ENCODE data around the gene FUS. TPM values are rescaled to one million over a fixed set of nuclear protein-coding genes. Genes with fewer than 3 reads are reported as not detected.

The FUS gene
- total and polyA plus RNA-seq, 9 of the 15 experiments (the other 6 are each of a cell fraction or from before 2014, with no cell fraction given), result 43.9 to 575 (median 87.2) TPM

- TF ChIP-seq, protein P1, sequence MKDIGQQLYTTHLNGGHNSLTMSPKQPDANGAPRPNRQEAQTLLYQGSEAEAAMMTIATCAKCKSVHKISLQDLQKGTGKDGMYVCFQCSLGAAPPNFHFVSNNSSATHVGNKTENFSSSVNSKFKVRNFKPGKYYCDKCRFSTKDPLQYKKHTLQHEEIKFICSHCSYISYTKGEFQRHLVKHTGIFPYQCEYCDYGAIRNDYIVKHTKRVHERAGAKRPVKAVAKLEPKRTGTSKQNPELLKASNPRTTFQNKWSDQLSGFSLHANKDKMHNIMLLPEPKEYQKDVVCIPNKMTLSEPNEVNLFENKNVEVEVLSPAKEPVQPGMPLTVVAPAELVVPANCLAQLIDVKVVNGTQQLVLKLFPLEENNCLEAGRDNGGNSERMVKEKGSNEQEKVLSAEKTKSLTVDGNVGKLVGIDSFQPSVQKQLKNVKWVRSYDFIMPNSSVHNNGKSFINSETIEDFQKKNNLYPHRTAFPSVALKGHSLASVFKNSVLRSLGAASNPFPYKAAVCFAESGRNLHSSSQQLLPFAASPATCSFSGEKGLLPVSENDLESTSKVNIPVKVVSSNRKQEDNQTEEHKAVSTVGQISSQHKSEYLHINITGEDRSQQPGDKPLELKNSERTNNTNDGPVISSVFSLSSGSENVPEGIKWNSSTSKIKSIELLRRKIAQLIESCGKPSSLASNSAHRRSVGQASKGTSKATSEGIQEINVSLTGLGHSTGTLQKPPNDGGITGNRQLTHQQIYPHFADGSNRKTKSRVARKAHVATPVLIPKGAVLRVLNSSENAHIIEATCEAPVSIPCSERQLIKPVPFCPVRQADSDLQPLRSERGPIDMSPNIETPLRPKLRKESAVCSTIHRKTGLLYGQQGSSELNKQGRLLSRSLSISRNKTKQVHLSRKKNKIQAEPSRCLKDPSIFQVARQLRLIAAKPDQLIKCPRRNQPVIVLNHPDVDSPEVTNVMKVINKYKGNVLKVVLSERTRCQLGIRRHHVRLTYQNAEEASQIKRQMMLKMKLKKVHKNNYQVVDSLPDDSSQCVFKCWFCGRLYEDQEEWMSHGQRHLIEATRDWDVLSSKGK (CRISPR knock-in tag; IDR thresholded peaks at IDR 0.05), result no peak
- TF ChIP-seq BMI1 (IDR thresholded peaks at IDR 0.05; ENCODE audit: low read length), result no peak
- TF ChIP-seq ZSCAN32 (CRISPR knock-in tag; IDR thresholded peaks at IDR 0.05), result no peak
- TF ChIP-seq, protein P2, sequence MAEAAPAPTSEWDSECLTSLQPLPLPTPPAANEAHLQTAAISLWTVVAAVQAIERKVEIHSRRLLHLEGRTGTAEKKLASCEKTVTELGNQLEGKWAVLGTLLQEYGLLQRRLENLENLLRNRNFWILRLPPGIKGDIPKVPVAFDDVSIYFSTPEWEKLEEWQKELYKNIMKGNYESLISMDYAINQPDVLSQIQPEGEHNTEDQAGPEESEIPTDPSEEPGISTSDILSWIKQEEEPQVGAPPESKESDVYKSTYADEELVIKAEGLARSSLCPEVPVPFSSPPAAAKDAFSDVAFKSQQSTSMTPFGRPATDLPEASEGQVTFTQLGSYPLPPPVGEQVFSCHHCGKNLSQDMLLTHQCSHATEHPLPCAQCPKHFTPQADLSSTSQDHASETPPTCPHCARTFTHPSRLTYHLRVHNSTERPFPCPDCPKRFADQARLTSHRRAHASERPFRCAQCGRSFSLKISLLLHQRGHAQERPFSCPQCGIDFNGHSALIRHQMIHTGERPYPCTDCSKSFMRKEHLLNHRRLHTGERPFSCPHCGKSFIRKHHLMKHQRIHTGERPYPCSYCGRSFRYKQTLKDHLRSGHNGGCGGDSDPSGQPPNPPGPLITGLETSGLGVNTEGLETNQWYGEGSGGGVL (CRISPR knock-in tag; IDR thresholded peaks at IDR 0.05), result no peak
- no peak for TF ChIP-seq MCM7 (IDR thresholded peaks at IDR 0.05)
- TF ChIP-seq COPS2 (conservative IDR thresholded peaks at IDR 0.05), result no peak
- no peak for TF ChIP-seq ILF3 (IDR thresholded peaks at IDR 0.05; ENCODE audit: borderline replicate concordance)
- TF ChIP-seq EZH2 (IDR thresholded peaks at IDR 0.05; ENCODE audit: borderline replicate concordance, low read depth, low read length), result no peak
- TF ChIP-seq ZFX (CRISPR knock-in tag; IDR thresholded peaks at IDR 0.05), result peak; percentile 36
- TF ChIP-seq POLR3A (IDR thresholded peaks at IDR 0.05; ENCODE audit: borderline replicate concordance, extremely low read depth, insufficient read depth, insufficient read length), result no peak
- TF ChIP-seq CCNT2 (IDR thresholded peaks at IDR 0.05; ENCODE audit: borderline replicate concordance, extremely low read depth, insufficient read length, low read depth, low read length), result peak; percentile 79
- TF ChIP-seq, protein P3, sequence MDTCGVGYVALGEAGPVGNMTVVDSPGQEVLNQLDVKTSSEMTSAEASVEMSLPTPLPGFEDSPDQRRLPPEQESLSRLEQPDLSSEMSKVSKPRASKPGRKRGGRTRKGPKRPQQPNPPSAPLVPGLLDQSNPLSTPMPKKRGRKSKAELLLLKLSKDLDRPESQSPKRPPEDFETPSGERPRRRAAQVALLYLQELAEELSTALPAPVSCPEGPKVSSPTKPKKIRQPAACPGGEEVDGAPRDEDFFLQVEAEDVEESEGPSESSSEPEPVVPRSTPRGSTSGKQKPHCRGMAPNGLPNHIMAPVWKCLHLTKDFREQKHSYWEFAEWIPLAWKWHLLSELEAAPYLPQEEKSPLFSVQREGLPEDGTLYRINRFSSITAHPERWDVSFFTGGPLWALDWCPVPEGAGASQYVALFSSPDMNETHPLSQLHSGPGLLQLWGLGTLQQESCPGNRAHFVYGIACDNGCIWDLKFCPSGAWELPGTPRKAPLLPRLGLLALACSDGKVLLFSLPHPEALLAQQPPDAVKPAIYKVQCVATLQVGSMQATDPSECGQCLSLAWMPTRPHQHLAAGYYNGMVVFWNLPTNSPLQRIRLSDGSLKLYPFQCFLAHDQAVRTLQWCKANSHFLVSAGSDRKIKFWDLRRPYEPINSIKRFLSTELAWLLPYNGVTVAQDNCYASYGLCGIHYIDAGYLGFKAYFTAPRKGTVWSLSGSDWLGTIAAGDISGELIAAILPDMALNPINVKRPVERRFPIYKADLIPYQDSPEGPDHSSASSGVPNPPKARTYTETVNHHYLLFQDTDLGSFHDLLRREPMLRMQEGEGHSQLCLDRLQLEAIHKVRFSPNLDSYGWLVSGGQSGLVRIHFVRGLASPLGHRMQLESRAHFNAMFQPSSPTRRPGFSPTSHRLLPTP (IDR thresholded peaks at IDR 0.05; ENCODE audit: borderline replicate concordance, extremely low read depth, insufficient read length), result no peak
- TF ChIP-seq, protein P4, sequence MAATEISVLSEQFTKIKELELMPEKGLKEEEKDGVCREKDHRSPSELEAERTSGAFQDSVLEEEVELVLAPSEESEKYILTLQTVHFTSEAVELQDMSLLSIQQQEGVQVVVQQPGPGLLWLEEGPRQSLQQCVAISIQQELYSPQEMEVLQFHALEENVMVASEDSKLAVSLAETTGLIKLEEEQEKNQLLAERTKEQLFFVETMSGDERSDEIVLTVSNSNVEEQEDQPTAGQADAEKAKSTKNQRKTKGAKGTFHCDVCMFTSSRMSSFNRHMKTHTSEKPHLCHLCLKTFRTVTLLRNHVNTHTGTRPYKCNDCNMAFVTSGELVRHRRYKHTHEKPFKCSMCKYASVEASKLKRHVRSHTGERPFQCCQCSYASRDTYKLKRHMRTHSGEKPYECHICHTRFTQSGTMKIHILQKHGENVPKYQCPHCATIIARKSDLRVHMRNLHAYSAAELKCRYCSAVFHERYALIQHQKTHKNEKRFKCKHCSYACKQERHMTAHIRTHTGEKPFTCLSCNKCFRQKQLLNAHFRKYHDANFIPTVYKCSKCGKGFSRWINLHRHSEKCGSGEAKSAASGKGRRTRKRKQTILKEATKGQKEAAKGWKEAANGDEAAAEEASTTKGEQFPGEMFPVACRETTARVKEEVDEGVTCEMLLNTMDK (IDR thresholded peaks at IDR 0.05; ENCODE audit: borderline replicate concordance, insufficient read depth, low read depth, low read length, poor library complexity, severe bottlenecking), result peak; percentile 64
- TF ChIP-seq KLF13 (tag; IDR thresholded peaks at IDR 0.05; ENCODE audit: borderline replicate concordance, low read depth), result 0 out of 2 replicates have a peak, but pooled peaks have one; percentile 40
- no peak for TF ChIP-seq DMBX1 (CRISPR knock-in tag; IDR thresholded peaks at IDR 0.05; ENCODE audit: borderline replicate concordance)
These were observed 37.6 kb upstream of the FUS start (continued) for GRCh38 chr16:31142109-31143010.
